ENCODE measurements around the gene UBC. TPM values are rescaled to one million over a fixed set of nuclear protein-coding genes. Genes with fewer than 3 reads are reported as not detected.

UBC gene
- total and polyA plus RNA-seq, 9 of the 15 experiments (the other 6 are each of a cell fraction or from before 2014, with no cell fraction given) = 533 to 1,153 (median 813) TPM

DNA sequence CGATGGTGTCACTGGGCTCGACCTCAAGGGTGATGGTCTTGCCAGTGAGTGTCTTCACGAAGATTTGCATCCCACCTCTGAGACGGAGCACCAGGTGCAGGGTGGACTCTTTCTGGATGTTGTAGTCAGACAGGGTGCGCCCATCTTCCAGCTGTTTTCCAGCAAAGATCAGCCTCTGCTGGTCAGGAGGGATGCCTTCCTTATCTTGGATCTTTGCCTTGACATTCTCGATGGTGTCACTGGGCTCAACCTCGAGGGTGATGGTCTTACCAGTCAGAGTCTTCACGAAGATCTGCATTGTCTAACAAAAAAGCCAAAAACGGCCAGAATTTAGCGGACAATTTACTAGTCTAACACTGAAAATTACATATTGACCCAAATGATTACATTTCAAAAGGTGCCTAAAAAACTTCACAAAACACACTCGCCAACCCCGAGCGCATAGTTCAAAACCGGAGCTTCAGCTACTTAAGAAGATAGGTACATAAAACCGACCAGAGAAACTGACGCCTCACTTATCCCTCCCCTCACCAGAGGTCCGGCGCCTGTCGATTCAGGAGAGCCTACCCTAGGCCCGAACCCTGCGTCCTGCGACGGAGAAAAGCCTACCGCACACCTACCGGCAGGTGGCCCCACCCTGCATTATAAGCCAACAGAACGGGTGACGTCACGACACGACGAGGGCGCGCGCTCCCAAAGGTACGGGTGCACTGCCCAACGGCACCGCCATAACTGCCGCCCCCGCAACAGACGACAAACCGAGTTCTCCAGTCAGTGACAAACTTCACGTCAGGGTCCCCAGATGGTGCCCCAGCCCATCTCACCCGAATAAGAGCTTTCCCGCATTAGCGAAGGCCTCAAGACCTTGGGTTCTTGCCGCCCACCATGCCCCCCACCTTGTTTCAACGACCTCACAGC, 717 bp downstream of the UBC start (continued):
- TF ChIP-seq ZNF780A (CRISPR knock-in tag; IDR thresholded peaks at IDR 0.05) (no peak), FOXK1 (CRISPR knock-in tag; IDR thresholded peaks at IDR 0.05; ENCODE audit: borderline replicate concordance) (no peak), ERF (CRISPR knock-in tag; IDR thresholded peaks at IDR 0.05) (0 out of 2 replicates have a peak, but pooled peaks have one; percentile 23), KHSRP (IDR thresholded peaks at IDR 0.05) (peak; percentile 89), ATF1 (CRISPR knock-in tag; IDR thresholded peaks at IDR 0.05) (peak; percentile 85), ATF1 (tag; IDR thresholded peaks at IDR 0.05) (peak; percentile 94), CBX8 (IDR thresholded peaks at IDR 0.05; ENCODE audit: borderline replicate concordance, extremely low read depth, low read depth, low read length, poor library complexity, severe bottlenecking) (no peak), ZFX (CRISPR knock-in tag; IDR thresholded peaks at IDR 0.05) (peak; percentile 58; the same call in 1 of the 2 replicates), KDM4B (IDR thresholded peaks at IDR 0.05; ENCODE audit: borderline replicate concordance in 2 of 2, low read depth in 1 of 2) (no peak), RFX7 (CRISPR knock-in tag; IDR thresholded peaks at IDR 0.05) (0 out of 2 replicates have a peak, but pooled peaks have one; percentile 8), SIRT6 (IDR thresholded peaks at IDR 0.05; ENCODE audit: low read depth, low read length) (peak; percentile 79), ZNF3 (CRISPR knock-in tag; IDR thresholded peaks at IDR 0.05) (0 out of 2 replicates have a peak, but pooled peaks have one; percentile 55), YBX1 (IDR thresholded peaks at IDR 0.05) (no peak), GTF2F1 (IDR thresholded peaks at IDR 0.05; ENCODE audit: low read depth, low read length) (peak; percentile 50; the same call in 1 of the 2 replicates), FOXK2 (conservative IDR thresholded peaks at IDR 0.05 in 1 of 2, IDR thresholded peaks at IDR 0.05 in 1 of 2; ENCODE audit: low read depth in 2 of 2) (peak in 1 of 2 experiments; percentile 6; a peak in 1 of 4 replicates), PTBP1 (IDR thresholded peaks at IDR 0.05; ENCODE audit: low read depth, low read length) (peak; percentile 66; the same call in 1 of the 2 replicates), NONO (IDR thresholded peaks at IDR 0.05; ENCODE audit: low read depth in 2 of 2, low read length in 1 of 2) (0 out of 4 replicates have a peak, but pooled peaks of 1 of the 2 experiments have one; percentile 43), HDGF (IDR thresholded peaks at IDR 0.05) (peak; percentile 86; the same call in 1 of the 2 replicates)
- TF ChIP-seq, protein P1, sequence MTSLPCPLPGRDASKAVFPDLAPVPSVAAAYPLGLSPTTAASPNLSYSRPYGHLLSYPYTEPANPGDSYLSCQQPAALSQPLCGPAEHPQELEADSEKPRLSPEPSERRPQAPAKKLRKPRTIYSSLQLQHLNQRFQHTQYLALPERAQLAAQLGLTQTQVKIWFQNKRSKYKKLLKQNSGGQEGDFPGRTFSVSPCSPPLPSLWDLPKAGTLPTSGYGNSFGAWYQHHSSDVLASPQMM (CRISPR knock-in tag; IDR thresholded peaks at IDR 0.05) = 0 out of 2 replicates have a peak, but pooled peaks have one; percentile 52
- TF ChIP-seq, protein P2, sequence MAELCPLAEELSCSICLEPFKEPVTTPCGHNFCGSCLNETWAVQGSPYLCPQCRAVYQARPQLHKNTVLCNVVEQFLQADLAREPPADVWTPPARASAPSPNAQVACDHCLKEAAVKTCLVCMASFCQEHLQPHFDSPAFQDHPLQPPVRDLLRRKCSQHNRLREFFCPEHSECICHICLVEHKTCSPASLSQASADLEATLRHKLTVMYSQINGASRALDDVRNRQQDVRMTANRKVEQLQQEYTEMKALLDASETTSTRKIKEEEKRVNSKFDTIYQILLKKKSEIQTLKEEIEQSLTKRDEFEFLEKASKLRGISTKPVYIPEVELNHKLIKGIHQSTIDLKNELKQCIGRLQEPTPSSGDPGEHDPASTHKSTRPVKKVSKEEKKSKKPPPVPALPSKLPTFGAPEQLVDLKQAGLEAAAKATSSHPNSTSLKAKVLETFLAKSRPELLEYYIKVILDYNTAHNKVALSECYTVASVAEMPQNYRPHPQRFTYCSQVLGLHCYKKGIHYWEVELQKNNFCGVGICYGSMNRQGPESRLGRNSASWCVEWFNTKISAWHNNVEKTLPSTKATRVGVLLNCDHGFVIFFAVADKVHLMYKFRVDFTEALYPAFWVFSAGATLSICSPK (IDR thresholded peaks at IDR 0.05; ENCODE audit: borderline replicate concordance) = peak; percentile 60; the same call in 1 of the 2 replicates
- TF ChIP-seq, protein P3, sequence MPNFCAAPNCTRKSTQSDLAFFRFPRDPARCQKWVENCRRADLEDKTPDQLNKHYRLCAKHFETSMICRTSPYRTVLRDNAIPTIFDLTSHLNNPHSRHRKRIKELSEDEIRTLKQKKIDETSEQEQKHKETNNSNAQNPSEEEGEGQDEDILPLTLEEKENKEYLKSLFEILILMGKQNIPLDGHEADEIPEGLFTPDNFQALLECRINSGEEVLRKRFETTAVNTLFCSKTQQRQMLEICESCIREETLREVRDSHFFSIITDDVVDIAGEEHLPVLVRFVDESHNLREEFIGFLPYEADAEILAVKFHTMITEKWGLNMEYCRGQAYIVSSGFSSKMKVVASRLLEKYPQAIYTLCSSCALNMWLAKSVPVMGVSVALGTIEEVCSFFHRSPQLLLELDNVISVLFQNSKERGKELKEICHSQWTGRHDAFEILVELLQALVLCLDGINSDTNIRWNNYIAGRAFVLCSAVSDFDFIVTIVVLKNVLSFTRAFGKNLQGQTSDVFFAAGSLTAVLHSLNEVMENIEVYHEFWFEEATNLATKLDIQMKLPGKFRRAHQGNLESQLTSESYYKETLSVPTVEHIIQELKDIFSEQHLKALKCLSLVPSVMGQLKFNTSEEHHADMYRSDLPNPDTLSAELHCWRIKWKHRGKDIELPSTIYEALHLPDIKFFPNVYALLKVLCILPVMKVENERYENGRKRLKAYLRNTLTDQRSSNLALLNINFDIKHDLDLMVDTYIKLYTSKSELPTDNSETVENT (CRISPR knock-in tag; IDR thresholded peaks at IDR 0.05) = peak; percentile 40; the same call in 1 of the 2 replicates

Data from K562 (cell line).